Measurements from ENCODE around the gene AAK1. TPM values are rescaled to one million over a fixed set of nuclear protein-coding genes. Genes with fewer than 3 reads are reported as not detected.
"Not testable (repeated sequence)": the region's sequence is repeated elsewhere in the genome, so short reads cannot be mapped to it uniquely, and the experiment has no call there.

AAK1 gene
- total RNA-seq, 1 experiment from 2014 or later = 44.7 TPM

DNA sequence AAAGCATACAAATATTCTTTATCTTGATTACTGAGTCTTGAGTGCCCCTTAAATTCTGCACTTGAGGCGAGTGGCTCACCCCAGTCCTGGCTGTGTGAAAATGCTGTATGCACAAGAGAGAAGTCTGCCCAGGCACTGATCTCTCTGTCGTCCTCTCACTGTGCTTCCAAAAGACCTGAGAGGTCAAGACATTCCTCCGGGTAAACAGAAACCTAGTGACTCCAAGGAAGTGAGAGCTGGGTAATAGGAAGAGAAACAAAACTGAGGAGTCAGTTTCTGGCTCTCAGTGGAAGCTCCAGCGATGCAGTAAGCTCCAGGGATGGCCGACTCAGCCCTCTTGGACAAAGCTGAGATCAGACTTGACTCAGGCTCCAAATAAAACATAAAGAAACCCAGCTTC lies 70.9 kb downstream of the AAK1 start:
- no peak for DNase-seq (ENCODE audit: low spot score)

DNA sequence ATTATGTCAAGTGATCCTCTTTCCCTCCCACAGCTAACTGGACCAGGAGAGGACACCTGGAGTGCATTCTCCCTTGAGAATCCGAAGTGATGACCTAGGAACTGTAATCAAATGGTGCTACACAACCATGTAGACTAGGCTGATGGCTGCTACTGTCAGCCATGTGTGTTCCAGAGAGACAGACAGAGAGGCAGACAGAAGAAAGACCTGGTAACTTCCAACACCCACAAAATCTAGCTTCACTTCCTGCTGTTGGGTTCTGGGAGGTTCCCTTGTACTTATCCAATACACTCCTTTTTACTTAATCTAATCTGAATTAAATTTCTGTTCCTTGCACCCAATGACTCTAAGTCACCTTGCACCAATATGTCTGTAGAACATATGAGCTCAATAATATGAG lies 72.3 kb downstream of the AAK1 start:
- DNase-seq (ENCODE audit: low spot score) = no peak

DNA sequence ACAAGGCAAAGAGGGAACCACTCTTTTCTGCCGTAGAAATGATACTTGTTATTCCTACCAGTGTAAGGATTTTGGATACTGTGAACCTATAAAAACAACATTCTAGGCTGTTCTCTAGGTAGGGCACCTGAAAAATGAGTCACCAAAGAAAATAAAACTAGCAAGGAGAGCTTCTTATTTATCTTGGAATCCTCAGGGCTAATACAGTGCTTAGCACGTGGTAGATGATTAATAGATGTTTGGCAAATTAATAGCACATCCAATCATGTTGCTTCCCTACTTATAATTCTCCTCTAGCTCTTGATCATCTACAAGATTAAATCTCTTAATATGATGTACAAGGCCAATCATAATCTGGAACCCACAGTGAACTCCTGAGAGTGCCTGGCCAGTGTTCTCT lies 73.1 kb downstream of the AAK1 start:
- DNase-seq (ENCODE audit: low spot score) = no peak

DNA sequence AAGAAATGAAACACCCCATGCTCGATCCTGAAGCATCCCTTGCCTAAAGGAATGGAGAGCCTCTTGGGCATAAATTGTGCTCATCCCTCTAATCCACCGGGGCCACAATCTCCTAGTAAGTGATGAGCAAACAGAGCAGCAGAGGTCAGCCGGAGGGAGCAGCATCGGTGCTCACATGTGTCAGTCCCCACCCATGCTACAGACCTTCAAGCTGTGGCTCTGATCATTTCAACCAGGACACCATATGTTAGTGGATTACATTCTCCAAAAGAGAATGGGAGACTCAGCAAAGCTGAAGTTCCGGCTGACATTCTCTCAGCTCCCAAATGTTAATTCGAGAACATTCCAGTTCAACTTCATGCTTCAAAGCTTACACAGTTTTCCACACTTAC lies 75.6 kb downstream of the AAK1 start:
- DNase-seq (ENCODE audit: low spot score) = no peak

DNA sequence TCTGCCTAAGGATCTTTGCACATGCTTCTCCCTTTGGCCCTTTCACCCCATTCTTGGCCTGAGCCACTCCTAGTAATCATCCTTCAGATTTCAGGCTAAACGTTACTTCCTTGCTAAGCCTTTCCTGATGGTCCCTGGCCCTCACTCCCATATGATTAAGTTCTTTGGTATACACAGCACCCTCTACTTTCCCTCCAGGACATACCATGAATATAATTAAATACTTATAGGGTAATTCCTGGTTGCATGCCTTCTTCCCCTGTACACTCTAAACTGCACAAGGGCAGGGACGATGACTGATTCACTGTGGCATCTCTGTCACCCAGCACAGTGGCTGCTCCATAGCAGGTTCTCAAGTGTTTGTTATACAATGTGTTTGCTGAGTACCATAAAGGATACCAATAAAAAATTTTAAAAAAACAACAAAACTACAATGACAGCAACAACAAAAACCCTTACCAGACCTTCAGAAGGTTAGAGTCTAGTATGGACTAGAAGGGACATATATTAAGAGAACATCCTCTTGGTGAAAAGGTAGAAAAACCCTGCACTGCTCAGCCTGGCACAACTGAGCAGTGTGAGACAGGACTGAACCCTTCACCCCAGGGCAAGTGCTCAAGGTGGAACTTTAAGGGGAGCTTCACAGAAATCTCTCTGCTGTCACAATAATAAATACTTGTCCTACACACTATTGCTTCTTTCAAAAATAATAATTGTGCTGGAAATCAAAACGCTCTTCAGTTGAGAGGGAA lies 76.2 kb downstream of the AAK1 start:
- peak; percentile 53 for DNase-seq (ENCODE audit: low spot score)

DNA sequence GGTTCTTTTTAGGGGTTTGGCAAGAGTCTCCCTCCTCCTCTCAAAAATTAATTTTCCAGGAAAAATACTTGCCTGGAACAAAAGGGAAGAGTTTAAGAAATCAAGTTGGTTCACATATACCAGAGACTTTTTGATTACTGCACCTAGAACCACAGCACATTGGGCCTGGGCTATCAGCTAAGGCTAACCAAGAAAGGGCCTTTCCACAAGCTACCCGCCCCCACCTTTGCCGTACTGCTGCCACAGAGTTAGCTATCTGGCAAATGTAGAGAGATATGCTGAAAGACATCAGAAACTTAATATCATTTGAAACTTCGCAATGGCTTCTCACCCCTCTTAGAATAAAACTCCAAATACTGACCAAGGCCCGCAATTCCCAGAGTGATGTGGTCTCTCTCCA lies 76.9 kb downstream of the AAK1 start:
- no peak for DNase-seq (ENCODE audit: low spot score)

DNA sequence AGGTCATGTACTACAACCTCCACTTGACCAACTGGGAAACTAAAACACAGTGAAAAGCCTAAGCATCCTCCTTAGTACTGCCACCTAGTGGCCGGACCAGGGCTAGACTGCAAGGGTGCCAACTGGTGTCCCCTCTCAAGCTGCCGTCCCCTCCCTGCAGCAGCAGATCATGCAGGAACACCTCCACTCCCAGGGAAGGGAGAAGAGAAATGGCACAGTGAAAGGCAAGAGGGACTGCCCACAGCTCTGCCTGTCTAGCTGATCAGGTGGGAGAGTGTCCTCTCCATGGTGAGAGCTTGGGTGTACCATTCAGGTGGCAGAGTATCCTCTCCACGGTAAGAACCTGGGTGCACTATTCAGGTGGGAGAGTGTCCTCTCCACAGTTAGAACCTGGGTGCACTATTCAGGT lies 78.1 kb downstream of the AAK1 start:
- DNase-seq (ENCODE audit: low spot score) = peak; percentile 35

DNA sequence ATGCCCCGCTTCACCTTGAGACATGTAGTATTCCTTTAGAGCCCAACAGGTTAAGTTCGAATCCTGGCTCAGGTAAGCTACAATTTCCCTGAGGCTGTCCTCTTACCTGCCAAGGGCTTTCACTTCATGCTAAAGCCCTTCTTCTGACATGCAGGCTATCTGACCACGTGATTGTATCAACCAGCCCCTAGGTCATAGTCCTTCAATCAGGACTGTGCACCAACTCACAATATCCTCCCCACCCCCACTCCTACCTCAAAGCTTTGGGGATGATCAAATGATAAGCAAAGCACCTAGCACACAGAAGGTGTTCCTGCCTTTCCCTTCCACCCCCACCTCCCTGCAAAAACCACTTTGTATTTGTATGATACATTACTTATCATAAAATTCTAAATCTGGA lies 78.9 kb downstream of the AAK1 start:
- DNase-seq (ENCODE audit: low spot score) = no peak

DNA sequence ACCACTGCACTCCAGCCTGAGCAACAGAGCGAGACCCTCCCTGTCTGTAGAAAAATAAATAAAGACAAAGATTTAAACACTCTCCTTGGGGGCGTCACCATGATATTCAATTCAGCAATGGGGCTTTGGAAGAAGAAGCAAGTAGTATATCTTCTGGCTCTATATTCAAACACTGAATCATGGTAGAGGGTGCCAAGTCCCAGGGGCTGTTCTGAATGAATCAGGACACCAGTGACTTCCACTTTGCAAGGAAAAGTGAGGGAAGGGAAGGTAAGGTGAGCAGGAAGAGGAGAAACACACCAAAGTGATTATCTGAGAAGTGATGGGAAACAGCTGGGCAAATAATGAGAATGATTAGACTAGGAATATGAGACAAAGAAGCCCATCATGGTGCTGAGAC lies 80.5 kb downstream of the AAK1 start:
- no peak for DNase-seq (ENCODE audit: low spot score)

DNA sequence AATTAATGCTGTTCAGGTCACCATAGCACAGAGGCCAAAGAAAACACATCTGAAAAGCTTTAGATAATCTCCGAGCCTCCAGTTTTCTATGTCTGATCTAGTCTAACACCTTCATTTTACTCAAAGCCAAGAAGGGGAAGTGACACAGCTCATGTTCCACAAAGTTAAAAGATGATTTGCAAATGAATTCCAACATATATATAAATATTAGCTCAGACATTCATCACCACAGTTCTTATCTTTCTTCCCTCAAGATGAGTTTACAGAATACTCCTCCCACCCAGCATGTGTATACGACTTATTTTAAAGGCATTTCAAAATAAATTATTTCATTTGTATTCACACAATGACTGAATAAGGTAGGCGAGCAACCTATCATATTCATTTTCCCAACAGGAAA lies 82.4 kb downstream of the AAK1 start:
- DNase-seq (ENCODE audit: low spot score) = no peak

DNA sequence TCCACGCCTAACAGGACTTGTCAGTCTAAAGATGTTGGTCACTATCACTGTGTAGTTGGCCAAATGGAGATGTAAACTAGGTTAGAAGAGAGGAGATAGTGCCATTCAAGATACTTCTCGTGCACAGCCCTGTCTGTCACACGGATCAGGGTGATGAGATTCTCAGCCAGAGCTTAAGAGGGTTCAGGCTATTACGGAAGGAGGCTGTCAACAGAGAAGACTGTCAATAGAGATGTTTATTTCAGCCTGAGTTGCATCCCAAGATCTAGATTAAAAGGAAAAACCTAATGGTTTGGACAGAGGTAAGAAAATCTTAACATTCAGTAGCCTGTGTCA lies 83.4 kb downstream of the AAK1 start:
- DNase-seq (ENCODE audit: low spot score) = no peak

DNA sequence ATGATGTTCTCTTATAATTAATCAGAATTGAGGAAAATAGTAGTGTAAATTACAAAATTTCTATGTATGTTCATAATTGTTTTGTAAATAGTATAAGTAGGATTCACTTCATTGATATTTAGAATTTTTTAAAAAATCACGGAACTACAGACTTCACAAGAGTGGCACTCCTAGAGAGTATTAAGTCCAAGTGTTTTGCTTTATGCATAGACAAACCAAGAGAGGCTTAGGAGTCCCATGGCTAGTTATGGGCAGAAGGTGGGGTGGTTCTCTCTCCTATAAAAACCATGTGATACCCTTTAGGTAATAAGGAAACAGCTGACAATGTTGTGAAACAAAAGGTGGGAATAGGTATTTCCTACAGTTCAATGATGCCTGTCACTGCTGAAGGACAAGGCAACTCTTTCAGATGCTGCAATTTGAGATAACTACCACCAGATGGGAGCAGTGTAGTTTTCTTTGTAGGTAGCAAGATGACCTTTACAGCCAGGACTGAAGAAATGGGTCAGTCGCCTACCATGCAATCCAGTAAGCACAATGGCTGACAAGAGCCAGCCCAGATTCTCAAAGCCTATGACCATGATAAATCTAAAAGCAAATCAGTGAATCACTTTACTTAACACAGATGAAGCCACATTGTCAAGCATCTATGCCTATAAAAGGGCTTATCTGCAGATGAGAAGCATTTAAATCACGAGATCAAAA lies 83.9 kb downstream of the AAK1 start:
- peak; percentile 67 for DNase-seq (ENCODE audit: low spot score)

DNA sequence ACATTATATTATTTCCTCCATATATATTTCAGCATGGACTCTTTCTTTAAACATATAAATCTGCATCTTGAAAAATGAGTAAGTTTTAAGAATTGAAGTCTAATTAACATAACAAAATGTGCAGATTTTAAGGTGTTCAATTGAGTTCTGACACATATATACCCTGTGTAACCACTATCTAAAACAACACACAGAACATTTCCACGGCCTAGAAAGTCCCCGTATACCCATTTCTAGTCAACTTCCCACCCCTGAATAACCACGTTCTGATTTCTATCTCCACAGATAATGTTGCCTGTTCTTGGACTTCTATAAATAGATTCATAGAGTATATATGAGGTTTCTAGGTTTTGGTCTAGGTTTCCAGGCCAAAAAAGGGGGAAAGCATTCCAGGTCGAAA lies 87.5 kb downstream of the AAK1 start:
- DNase-seq (ENCODE audit: low spot score) = no peak

DNA sequence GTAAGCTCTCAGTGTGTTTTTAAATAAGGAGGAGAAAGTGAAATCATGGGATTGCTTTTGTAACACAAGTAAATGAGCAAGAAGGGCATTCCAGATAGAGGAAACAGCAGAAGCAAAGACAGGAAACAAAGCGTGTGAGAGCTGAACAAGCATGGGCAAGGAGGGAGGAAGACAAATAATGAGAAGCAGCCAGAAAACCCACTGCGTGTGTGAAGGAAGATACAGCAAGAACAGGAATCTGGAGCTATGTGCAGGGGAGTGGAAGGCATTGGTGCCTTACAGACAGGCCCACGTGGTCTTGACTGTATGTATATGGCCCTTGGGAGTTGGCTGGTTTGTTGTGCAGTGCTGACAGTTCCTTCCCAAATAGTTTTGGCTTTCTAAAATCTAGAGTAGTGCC lies 88.6 kb downstream of the AAK1 start:
- no peak for DNase-seq (ENCODE audit: low spot score)

DNA sequence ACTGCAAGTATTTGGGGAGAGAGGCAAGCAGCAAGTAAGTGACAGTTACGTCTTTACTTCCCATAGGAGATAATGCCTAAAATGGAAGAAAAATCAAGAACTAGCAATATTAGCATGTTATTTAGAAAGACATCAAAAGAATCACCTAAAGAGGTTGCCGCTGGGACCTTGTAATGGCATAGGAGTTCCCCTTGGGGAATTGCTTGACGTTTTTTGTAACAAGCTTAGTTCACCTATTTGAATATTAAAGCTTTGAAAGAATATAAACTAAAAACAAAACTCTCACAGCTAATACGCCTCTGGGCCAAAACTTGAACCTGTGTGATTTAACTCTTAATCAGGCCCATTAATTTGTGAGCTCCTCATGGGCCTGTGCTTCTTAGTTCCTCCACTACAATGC lies 89.0 kb downstream of the AAK1 start:
- DNase-seq (ENCODE audit: low spot score) = no peak

DNA sequence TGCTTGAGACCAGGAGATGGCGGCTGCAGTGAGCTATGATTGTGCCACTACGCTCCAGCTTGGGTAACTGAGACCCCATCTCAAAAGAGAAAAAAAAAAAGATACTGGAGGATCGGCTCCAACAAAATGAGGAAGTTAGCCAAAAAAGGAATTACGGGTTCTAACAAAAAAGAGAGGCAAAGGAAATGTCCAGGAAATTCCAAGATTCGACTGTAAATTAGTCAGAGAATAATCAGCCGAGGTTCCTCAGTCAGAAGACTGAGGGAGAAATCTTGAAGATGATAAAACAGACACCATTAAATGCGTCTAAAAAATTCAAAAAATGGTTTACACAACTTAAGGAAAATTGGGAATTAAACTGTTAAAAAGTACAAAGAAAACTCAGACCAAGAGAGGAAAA lies 89.5 kb downstream of the AAK1 start:
- DNase-seq (ENCODE audit: low spot score) = no peak

DNA sequence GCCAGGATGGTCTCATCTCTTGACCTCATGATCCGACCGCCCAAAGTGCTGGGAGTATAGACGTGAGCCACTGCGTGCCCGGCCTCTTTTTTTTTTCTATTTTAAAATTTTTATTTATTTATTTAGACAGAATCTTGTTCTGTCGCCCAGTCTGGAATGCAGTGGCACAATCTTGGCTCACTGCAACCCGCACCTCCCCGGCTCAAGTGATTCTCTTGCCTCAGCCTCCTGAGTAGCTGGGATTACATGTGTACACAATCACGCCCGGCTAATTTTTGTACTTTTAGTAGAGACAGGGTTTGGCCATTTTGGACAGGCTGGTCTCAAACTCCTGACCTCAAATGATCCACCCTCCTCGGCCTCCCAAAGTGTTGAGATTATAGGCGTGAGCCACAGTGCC lies 93.0 kb downstream of the AAK1 start:
- DNase-seq (ENCODE audit: low spot score) = not testable (repeated sequence)

DNA sequence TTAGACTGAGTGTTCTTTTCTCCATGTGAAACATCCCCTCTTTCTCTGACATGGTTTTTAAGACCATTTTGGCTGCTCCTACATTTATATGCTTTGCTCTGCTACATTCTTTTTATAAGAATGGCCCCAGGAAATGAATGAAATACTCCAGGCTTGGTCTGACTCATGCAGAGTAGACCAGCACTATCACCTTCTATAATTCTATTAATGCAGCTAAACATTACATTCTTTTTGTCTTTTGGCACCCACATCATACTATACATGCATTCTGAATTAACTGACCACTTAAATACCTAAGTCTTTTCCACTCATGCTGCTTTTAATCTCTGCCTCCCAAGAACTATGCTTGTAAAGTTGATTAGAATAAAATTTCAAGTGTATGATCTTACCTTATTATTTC lies 94.1 kb downstream of the AAK1 start:
- DNase-seq (ENCODE audit: low spot score) = peak; percentile 44

DNA sequence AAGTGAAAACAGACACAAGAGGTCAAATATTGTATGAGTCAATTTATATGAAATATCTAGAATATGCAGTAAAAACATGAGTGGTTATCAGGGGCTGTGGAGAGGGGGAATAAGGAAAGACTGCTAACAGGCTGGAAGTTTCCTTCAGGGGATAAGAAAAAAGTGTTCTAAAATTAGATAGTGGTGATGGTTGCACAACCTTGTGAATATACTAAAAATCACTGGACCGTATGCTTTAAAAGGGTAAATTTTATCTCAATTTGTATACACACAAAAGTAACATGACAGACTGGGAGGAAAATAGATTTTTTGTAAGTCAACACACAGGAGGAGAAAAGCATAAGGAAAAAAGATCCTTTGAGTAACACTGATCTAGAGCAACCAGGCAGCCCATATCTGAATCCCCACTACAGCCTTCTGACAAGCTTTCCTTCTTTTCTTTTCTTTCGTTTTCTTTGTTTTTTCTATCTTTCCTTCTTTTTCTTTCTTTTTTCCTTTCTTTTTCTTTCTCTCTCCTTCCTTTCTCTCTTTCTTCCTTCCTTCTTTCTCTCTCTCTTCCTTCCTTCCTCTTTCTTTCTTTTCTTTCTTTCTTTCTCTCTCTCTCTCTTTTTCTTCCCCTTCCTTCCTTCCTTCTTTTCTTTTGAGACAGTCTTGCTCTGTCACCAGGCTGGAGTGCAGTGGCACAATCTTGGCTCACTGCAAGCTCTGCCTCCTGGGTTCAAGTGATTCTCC lies 95.4 kb downstream of the AAK1 start:
- DNase-seq (ENCODE audit: low spot score) = no peak

DNA sequence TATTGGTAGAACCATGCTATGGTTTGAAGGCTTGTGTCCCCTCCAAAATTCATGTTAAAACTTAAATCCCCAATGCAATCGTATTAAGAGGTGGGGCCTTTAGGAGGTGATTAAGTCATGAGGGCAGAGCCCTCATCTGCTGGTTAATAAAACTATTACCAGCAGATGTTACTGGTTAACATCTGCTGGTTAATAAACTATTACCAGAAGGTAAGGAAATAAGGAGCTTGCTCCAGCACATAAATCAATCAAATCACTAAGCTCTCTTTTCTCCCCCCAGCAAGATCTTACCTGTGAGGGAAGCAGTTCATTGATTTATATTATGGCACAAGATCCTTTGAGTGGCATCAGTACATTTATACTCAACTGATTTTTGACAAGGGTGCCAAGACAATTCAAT lies 96.9 kb downstream of the AAK1 start:
- DNase-seq (ENCODE audit: low spot score) = no peak

DNA sequence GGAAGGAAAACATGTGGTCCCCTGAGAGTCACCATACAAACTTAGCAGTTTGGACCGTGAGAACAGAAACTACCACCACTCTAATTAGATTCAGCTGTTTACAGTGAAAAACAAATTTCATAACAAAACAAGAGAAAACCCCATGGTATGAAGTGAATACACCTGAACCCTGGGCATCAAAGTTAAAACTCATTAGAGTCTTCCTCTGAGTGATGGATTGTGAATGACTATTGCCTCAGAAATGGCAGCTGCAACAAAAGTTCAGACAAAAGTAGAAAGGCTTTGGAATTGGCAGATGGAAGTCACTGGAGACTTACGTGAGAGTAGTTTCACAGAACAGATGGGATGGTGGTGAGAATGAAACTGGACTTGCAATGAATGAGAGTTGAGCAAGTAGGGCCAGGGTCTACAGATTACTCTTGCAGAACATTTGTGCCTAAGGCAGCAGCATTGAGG lies 98.0 kb downstream of the AAK1 start:
- DNase-seq (ENCODE audit: low spot score) = no peak

DNA sequence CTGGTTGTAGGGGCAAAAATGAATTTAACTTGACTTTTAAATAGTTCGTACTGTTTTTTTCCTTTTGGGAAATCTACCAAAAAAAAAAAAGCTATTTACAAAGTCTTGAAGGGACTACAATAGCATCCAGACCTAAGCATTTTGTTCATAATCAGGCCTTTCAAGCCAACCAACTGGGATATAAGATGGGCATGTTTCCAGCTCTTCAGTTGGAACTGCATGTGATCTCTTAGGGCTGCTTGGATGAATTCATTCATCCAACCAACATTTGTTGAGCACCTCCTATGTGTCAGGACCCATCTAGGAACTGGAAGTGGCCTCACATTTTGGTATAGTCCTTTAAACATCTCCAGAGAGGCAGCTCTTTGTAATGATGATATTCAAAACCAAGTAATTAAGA lies 98.6 kb downstream of the AAK1 start:
- DNase-seq (ENCODE audit: low spot score) = no peak

DNA sequence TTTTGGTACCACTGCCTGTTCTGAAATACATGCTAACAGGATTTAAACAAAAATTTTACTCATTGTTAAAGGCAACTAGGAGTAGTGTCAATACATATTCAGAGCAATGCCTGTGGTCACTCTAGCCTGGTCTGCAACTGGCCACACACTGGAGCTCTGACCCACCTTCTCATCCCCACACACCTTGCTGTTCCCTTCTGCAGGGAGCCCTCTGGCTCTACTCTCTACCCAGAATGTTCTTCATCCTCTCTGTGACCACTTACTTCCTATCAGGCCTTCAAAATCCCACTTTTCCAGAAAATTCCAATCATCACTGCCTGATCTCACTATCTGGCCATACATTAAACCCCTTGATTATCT lies 104.0 kb downstream of the AAK1 start:
- no peak for DNase-seq (ENCODE audit: low spot score)

Data from A172 (cell line).